OCI-LY7 (cell line): ENCODE data around the gene CACNA1I. TPM values are rescaled to one million over a fixed set of nuclear protein-coding genes. Genes with fewer than 3 reads are reported as not detected.

Experiments used
- BruUV-seq: library from RNA; stranded (reverse); fragments of 400-500 nt; replicated peaks from 2 replicates; lab custom pipeline; 2021; lab: Mats Ljungman, UMichigan
- CTCF ChIA-PET: fragments of 300-600 bp; sonication (Branson Sonifier 250); formaldehyde crosslinking; loops from one replicate; lab custom pipeline; 2022; ENCODE audit warnings: antibody characterized with exemption; ENCODE audit not compliant: unreplicated experiment; lab: Charles Lee
- POLR2A ChIA-PET: fragments of 300-600 bp; sonication (Branson Sonifier 250); formaldehyde crosslinking; loops from one replicate; lab custom pipeline; 2022; ENCODE audit warnings: antibody characterized with exemption; lab: Charles Lee
- DNase-seq: peaks from one replicate; pipeline ENCODE4 v3.0.0-alpha.2; 2015; ENCODE audit warnings: low spot score
- H2AFZ ChIP-seq: fragments of 200-600 bp; sonication (generic), shearing (Covaris generic); 2 replicates; pipeline ENCODE4 v1.6.1; 2014; ENCODE audit warnings: mild to moderate bottlenecking, antibody characterized with exemption, low read length, moderate library complexity
- H3K27ac ChIP-seq: fragments of 200-600 bp; sonication (generic); 2 replicates; pipeline ENCODE4 v1.5.1; 2014; ENCODE audit warnings: mixed run types, low read depth, mild to moderate bottlenecking, moderate library complexity, low read length, inconsistent platforms; ENCODE audit not compliant: poor library complexity, severe bottlenecking
- H3K36me3 ChIP-seq: fragments of 200-600 bp; sonication (generic); 2 replicates; pipeline ENCODE4 v1.6.1; 2014; ENCODE audit warnings: mild to moderate bottlenecking, antibody characterized with exemption, low read length, moderate library complexity, mixed read lengths; ENCODE audit not compliant: insufficient read depth
- H3K4me1 ChIP-seq: fragments of 200-600 bp; sonication (generic); 2 replicates; pipeline ENCODE4 v1.5.1; 2014; ENCODE audit warnings: mild to moderate bottlenecking, low read length; ENCODE audit not compliant: insufficient read depth, poor library complexity, severe bottlenecking
- H3K4me2 ChIP-seq: fragments of 200-600 bp; sonication (generic); 2 replicates; pipeline ENCODE4 v1.6.1; 2014; ENCODE audit warnings: mild to moderate bottlenecking, low read length
- H3K4me3 ChIP-seq: fragments of 200-600 bp; sonication (generic); 2 replicates; pipeline ENCODE4 v1.5.1; 2014; ENCODE audit warnings: mild to moderate bottlenecking, low read depth, low read length; ENCODE audit not compliant: poor library complexity, severe bottlenecking
- H3K79me2 ChIP-seq: fragments of 200-600 bp; sonication (generic); 2 replicates; pipeline ENCODE4 v1.6.1; 2016; ENCODE audit warnings: low read depth, mild to moderate bottlenecking, low read length, moderate library complexity, mixed read lengths; ENCODE audit not compliant: insufficient read depth
- H3K9me2 ChIP-seq: fragments of 200-600 bp; sonication (generic); 2 replicates; pipeline ENCODE4 v1.6.1; 2016; ENCODE audit warnings: mild to moderate bottlenecking, low read length, mixed read lengths; ENCODE audit not compliant: insufficient read depth
- H3K9me3 ChIP-seq: fragments of 200-600 bp; sonication (generic); 2 replicates; pipeline ENCODE4 v1.6.1; 2014; ENCODE audit warnings: mild to moderate bottlenecking, mixed run types, low read length, mixed read lengths
- H4K20me1 ChIP-seq: fragments of 200-600 bp; sonication (generic); 2 replicates; pipeline ENCODE4 v1.6.1; 2014; ENCODE audit warnings: mild to moderate bottlenecking, antibody characterized with exemption, low read length, moderate library complexity, mixed read lengths; ENCODE audit not compliant: insufficient read depth
- EZH2phosphoT487 ChIP-seq: fragments of 200-600 bp; sonication (generic); IDR thresholded peaks from 2 replicates; pipeline ENCODE4 v1.6.1; 2018; ENCODE audit warnings: low read depth, borderline replicate concordance, mild to moderate bottlenecking, mixed run types, antibody characterized with exemption, low read length, moderate library complexity, mixed read lengths
- intact Hi-C: fragments of 100-400 bp; cut with micrococcal nuclease; formaldehyde crosslinking; loops from one replicate; pipeline ENCODE4 v1.10.0; 2022; ENCODE audit not compliant: unreplicated experiment
- total RNA-seq, 2 experiments: library from RNA; depleted of rRNA in 1 of 2; stranded (reverse); fragments of >200 nt in 1 of 2; shearing (Covaris generic) in 1 of 2; gene quantifications; 2 replicates each; pipeline ENCODE4 v1.2.3, GENCODE V29; 2014 to 2022
- TF ChIP-seq, protein P1 (sequence below): fragments of 200-600 bp; sonication (generic); conservative IDR thresholded peaks from 2 replicates; pipeline ENCODE4 v1.5.1; 2014; ENCODE audit warnings: mild to moderate bottlenecking, antibody characterized with exemption, low read length, moderate library complexity, mixed read lengths

Gene CACNA1I
- total RNA-seq, 2 experiments from 2014 or later = 0.03 TPM; not detected in 1

DNA sequence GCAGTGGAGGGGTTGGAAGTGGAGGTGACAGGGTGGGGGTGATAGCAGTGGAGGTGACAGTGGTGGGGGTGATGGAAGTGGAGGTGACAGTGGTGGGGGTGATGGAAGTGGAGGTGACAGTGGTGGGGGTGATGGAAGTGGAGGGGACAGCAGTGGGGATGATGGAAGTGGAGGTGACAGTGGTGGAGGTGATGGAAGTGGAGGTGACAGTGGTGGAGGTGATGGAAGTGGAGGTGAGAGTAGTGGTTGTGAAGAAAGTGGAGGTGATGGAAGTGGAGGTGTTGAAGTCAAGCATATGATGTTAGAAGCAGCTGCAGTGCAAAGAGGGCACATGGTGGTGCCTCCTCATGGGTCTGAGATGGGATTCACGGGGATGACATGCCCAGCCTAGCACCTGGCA, 141.5 kb downstream of the CACNA1I start:
- no peaks in the 10 kb centered on the region for H3K9me3 ChIP-seq
- ChIA-PET CTCF (no interaction called here), POLR2A (no interaction called here)
- no peak for DNase-seq
- no peaks in the 10 kb centered on the region for H3K36me3 ChIP-seq
- H3K9me2 ChIP-seq = no peaks in the 10 kb centered on the region
- TF ChIP-seq, protein P1, sequence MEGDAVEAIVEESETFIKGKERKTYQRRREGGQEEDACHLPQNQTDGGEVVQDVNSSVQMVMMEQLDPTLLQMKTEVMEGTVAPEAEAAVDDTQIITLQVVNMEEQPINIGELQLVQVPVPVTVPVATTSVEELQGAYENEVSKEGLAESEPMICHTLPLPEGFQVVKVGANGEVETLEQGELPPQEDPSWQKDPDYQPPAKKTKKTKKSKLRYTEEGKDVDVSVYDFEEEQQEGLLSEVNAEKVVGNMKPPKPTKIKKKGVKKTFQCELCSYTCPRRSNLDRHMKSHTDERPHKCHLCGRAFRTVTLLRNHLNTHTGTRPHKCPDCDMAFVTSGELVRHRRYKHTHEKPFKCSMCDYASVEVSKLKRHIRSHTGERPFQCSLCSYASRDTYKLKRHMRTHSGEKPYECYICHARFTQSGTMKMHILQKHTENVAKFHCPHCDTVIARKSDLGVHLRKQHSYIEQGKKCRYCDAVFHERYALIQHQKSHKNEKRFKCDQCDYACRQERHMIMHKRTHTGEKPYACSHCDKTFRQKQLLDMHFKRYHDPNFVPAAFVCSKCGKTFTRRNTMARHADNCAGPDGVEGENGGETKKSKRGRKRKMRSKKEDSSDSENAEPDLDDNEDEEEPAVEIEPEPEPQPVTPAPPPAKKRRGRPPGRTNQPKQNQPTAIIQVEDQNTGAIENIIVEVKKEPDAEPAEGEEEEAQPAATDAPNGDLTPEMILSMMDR = no peak
- no peak for TF ChIP-seq EZH2phosphoT487
- H2AFZ ChIP-seq = no peak overlapping the region
- no TSS peak for BruUV-seq
- no peak overlapping the region for H3K4me3 ChIP-seq
- intact Hi-C loops = no loop called here
- no peak overlapping the region for H3K4me2 ChIP-seq
- no peak overlapping the region for H3K27ac ChIP-seq
- no peaks in the 10 kb centered on the region for H4K20me1 ChIP-seq
- no peaks in the 10 kb centered on the region for H3K79me2 ChIP-seq
- H3K4me1 ChIP-seq = no peaks in the 10 kb centered on the region

DNA sequence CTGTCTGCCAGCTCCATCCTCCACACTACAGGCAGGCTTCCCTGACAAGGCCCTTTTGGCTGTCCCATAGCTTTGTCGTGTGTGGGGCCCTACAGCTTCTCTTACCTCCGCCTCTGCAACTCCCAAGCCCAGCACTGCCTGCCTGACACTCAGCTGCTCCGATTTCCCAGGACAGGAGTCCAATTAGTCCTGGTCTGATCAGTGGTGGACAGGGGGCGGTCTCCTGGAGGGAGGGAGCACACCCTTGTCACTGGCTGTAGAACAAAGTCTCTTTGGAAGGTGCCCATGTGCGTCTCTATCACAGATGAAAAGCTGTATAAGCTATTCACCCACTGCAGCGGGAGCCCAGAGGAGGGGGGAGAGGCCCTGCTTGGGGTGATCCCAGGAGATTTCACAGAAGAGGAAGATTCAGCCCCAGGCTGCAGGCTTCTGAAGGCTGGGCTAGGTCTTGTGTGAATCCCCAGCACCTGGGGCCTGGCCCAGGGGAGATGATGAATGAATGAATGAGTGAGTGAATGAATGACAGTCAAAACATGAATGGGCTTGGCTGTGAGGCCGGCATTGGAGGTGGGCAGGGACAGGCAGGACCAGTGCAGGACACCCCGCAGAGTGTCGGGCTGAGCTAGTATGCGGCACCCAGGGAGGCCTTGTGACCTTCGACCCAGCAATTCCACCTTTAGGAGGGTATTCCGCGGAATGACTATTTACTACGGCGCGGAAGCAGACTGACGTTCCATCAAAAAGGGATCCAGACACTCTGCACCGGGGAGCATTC, 142.4 kb downstream of the CACNA1I start:
- Histone ChIP-seq H3K4me2 (no peak overlapping the region), H2AFZ (no peak overlapping the region), H3K27ac (no peak overlapping the region), H4K20me1 (no peaks in the 10 kb centered on the region), H3K9me2 (no peaks in the 10 kb centered on the region), H3K79me2 (no peaks in the 10 kb centered on the region), H3K4me3 (no peak overlapping the region), H3K4me1 (no peaks in the 10 kb centered on the region), H3K9me3 (no peaks in the 10 kb centered on the region), H3K36me3 (no peaks in the 10 kb centered on the region)
- intact Hi-C loops = no loop called here
- ChIA-PET POLR2A (no interaction called here), CTCF (no interaction called here)
- no peak for TF ChIP-seq EZH2phosphoT487
- TF ChIP-seq, protein P1 = no peak
- BruUV-seq = no TSS peak
- no peak for DNase-seq

DNA sequence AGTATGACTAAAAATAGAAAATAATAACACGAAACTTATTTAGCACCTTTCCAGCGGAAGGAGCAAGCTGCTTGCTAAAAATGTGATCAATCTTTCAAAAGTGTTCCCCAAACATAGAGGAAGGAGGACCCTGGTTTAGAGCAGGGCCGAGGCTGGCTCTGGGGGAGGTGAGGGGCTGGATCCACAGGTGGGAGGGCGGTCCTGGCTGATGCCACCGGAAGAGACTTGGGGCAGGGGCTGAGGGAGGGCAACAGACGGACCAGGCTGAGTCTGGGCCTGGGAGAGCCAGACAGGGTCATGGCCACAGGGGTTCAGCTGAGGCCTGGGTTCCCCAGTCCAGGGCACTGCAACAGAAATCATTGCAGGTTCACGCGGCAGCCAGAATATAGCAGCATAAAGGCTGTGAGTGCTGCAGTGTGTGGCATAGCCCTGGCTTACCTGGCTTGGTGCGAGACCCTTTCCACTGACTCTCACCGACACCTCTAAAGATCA, 143.3 kb downstream of the CACNA1I start:
- Histone ChIP-seq H3K9me3 (no peaks in the 10 kb centered on the region), H4K20me1 (no peaks in the 10 kb centered on the region), H3K4me3 (no peak overlapping the region), H3K36me3 (no peaks in the 10 kb centered on the region), H3K79me2 (no peaks in the 10 kb centered on the region), H3K27ac (no peak overlapping the region), H3K4me2 (no peak overlapping the region), H2AFZ (no peak overlapping the region), H3K9me2 (no peaks in the 10 kb centered on the region), H3K4me1 (no peaks in the 10 kb centered on the region)
- ChIA-PET POLR2A (interaction anchor here (0.5 kb wide), 1 partner anchor 1000 kb away, joined by 4 read pairs; no protein-coding TSS in a partner anchor), CTCF (no interaction called here)
- no TSS peak for BruUV-seq
- DNase-seq = no peak
- TF ChIP-seq, protein P1 = no peak
- no peak for TF ChIP-seq EZH2phosphoT487
- intact Hi-C loops = no loop called here
